Endodermal cell (in vitro differentiated cells): Measurements from ENCODE around the gene MELTF. TPM values are rescaled to one million over a fixed set of nuclear protein-coding genes. Genes with fewer than 3 reads are reported as not detected.
A peak's percentile ranks its signal among the peaks of the same experiment; 100 is the strongest.

Experiments used
- DNase-seq: peaks from one replicate; pipeline ENCODE4 v3.0.0-alpha.2; 2017
- H3K27ac ChIP-seq: 2 replicates; pipeline ENCODE4 v1.5.1; 2013; ENCODE audit warnings: mild to moderate bottlenecking, low read depth, low read length, moderate library complexity
- H3K27me3 ChIP-seq: 2 replicates; pipeline ENCODE4 v1.6.1; 2013; ENCODE audit warnings: mild to moderate bottlenecking, low read length, moderate library complexity; ENCODE audit not compliant: insufficient read depth, control insufficient read depth, poor library complexity, severe bottlenecking
- H3K36me3 ChIP-seq: 2 replicates; pipeline ENCODE4 v1.7.0; 2013; ENCODE audit warnings: mild to moderate bottlenecking, low read length, moderate library complexity; ENCODE audit not compliant: control insufficient read depth, insufficient read depth
- H3K4me1 ChIP-seq: one replicate; pipeline ENCODE4 v1.7.0; 2013; ENCODE audit warnings: low read length; ENCODE audit not compliant: control insufficient read depth, insufficient read depth
- H3K4me3 ChIP-seq: 2 replicates; pipeline ENCODE4 v1.5.1; 2013; ENCODE audit warnings: mild to moderate bottlenecking, low read length, moderate library complexity
- H3K9ac ChIP-seq: 2 replicates; pipeline ENCODE4 v1.6.1; 2013; ENCODE audit warnings: mild to moderate bottlenecking, low read length, moderate library complexity; ENCODE audit not compliant: poor library complexity, severe bottlenecking; ENCODE audit errors: extremely low read depth
- H3K9me3 ChIP-seq: 2 replicates; pipeline ENCODE4 v1.6.1; 2013; ENCODE audit warnings: mild to moderate bottlenecking, low read length, moderate library complexity; ENCODE audit not compliant: control insufficient read depth
- H3K27ac Mint-ChIP-seq: 2 replicates; pipeline ENCODE4 v1.8.0; 2020; ENCODE audit warnings: mixed read lengths
- H3K27me3 Mint-ChIP-seq: 2 replicates; pipeline ENCODE4 v1.8.0; 2021; ENCODE audit warnings: mild to moderate bottlenecking, mixed read lengths; ENCODE audit not compliant: insufficient read depth
- H3K36me3 Mint-ChIP-seq: 2 replicates; pipeline ENCODE4 v1.8.0; 2020; ENCODE audit warnings: low read depth, mixed read lengths
- H3K4me1 Mint-ChIP-seq: 2 replicates; pipeline ENCODE4 v1.8.0; 2020; ENCODE audit warnings: mixed read lengths
- H3K4me3 Mint-ChIP-seq: 2 replicates; pipeline ENCODE4 v1.8.0; 2020; ENCODE audit warnings: mild to moderate bottlenecking, moderate library complexity, mixed read lengths
- H3K9me3 Mint-ChIP-seq: 2 replicates; pipeline ENCODE4 v1.8.0; 2020; ENCODE audit warnings: mild to moderate bottlenecking, mixed read lengths
- CTCF ChIP-seq: fragments of 200-600 bp; sonication (generic); conservative IDR thresholded peaks from 2 replicates; pipeline ENCODE4 v1.5.0; 2021; ENCODE audit warnings: antibody characterized with exemption, mild to moderate bottlenecking
- WGBS, 2 experiments: methylation state at CpG; one replicate each; pipeline versions ENCODE4 v1.1.5 to v1.1.7; 2013; ENCODE audit warnings: missing lambda C conversion rate in 2 of 2, mixed read lengths in 1 of 2; ENCODE audit not compliant: insufficient coverage in 1 of 2, insufficient read length in 1 of 2; 5-methylcytosine and 5-hydroxymethylcytosine counted together
- total RNA-seq, 2 donors: library from RNA; stranded (reverse); fragmentation: NEBNext Ultra II Directional in 1 of 2; extraction: Animal tissue kit (Norgen Biotek cat#: 25700) in 1 of 2; gene quantifications; 2 replicates in 1 of 2; 3 replicates in 1 of 2; pipeline ENCODE4 v1.2.1, GENCODE V29; 2021

MELTF gene
- total RNA-seq, 2 donors from 2014 or later = 11.3 to 15.1 TPM

DNA sequence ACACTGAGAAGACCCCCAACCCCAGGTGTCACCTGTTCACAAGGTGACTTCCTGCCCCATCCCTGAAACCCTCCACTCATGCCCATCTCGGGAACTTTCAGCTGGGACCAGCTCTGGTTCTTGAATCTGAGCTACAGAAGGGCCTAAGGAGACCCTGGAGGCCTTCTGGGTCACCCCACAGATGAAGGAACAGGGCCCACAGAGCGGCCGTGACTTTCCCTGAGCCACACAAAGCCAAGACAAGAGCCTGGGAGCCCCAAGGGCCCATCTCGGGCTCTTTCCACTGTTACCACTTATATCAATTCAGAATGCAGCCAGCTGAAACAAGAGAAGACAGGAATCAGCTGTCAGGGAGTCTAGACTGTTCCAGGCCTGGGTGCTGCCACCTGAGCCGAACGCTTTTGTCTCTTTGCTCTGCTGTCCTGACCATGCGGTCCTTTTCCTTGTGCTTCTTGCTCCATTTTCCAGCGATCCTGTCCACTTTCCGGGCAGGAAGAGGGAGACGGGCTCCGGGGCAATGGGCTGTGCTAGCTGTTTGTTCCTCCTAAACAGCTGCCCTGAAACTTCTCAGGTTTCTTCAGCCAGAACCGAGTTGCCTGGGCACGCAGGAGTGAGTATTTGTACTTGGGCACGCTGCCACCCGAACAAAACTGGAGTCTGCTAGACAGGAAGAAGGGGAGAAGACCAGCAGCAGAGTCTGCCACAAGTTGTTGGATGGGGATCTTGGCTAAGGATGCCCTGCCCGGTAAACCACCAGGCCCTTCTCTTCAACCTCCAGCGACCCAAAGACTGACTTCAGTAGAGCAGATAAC, 33.0 kb downstream of the MELTF start:
- H3K36me3 Mint-ChIP-seq = no peaks in the 10 kb centered on the region
- 76 to 88% methylated on average over 8 to 17 of the region's 17 CpGs for WGBS, 2 experiments
- H3K36me3 ChIP-seq = no peaks in the 10 kb centered on the region
- TF ChIP-seq CTCF = no peak
- no peak overlapping the region for H3K27ac ChIP-seq
- peak; percentile 26 for DNase-seq
- H3K27ac Mint-ChIP-seq = no peak overlapping the region
- peaks cover 9% of the 10 kb centered on the region for H3K4me1 Mint-ChIP-seq
- H3K27me3 ChIP-seq = no peaks in the 10 kb centered on the region
- no peaks in the 10 kb centered on the region for H3K4me1 ChIP-seq
- H3K27me3 Mint-ChIP-seq = peaks cover 8% of the 10 kb centered on the region
- no peak overlapping the region for H3K4me3 ChIP-seq
- H3K9ac ChIP-seq = no peak overlapping the region
- H3K4me3 Mint-ChIP-seq = no peak overlapping the region
- no peaks in the 10 kb centered on the region for H3K9me3 Mint-ChIP-seq
- H3K9me3 ChIP-seq = no peaks in the 10 kb centered on the region

DNA sequence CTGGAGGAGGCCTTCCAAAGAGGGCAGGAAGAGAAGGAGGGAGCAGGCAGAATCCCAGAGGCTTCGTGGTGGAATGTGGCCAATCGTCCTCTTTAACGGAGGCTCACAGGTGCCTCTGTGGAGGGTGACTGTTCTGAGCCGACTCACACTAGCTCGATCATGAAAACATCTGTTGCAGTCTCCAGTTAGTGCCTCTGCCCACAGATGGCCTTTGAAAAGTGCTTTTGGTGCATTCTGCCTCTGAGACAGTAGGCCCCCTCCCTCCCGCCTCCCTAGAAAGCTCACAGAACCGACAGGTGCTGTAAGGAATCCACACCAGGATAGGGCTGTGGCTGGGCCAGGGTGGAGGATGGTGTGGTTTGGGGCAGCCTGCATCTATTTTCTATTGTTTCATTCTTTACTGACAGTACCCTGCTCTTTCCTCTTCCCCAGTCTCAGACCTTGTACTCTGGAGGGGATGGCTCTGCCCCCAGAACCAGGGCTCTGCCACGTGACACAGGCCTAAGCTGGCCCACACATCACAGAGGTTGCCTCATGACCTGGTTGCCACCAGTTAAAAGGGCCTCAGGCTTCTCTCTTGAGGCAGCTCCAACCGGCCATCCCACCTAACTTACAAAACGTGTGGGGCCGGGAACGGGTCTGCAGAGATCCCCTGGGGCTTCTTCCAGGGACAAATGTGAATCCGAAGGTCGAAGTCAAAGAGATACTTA, 33.8 kb downstream of the MELTF start:
- Histone ChIP-seq H3K4me3 (no peak overlapping the region), H3K27ac (no peak overlapping the region), H3K27me3 (no peaks in the 10 kb centered on the region), H3K36me3 (no peaks in the 10 kb centered on the region), H3K4me1 (no peaks in the 10 kb centered on the region), H3K9ac (no peak overlapping the region), H3K9me3 (no peaks in the 10 kb centered on the region)
- H3K36me3 Mint-ChIP-seq = no peaks in the 10 kb centered on the region
- no peak overlapping the region for H3K4me3 Mint-ChIP-seq
- H3K27ac Mint-ChIP-seq = no peak overlapping the region
- no peak for TF ChIP-seq CTCF
- WGBS, 2 experiments = 89 to 96% methylated on average over 10 to 14 of the region's 14 CpGs
- H3K27me3 Mint-ChIP-seq = peaks cover under 1% of the 10 kb centered on the region
- H3K4me1 Mint-ChIP-seq = peaks cover 7% of the 10 kb centered on the region
- peak; percentile 49 for DNase-seq
- H3K9me3 Mint-ChIP-seq = no peaks in the 10 kb centered on the region

- Mint-ChIP-seq H3K4me1 (peaks cover 7% of the 10 kb centered on the region), H3K9me3 (no peaks in the 10 kb centered on the region), H3K27me3 (no peaks in the 10 kb centered on the region), H3K4me3 (no peak overlapping the region), H3K27ac (no peak overlapping the region), H3K36me3 (no peaks in the 10 kb centered on the region)
- Histone ChIP-seq H3K36me3 (no peaks in the 10 kb centered on the region), H3K4me3 (no peak overlapping the region), H3K9ac (no peak overlapping the region), H3K9me3 (no peaks in the 10 kb centered on the region), H3K27ac (no peak overlapping the region), H3K27me3 (no peaks in the 10 kb centered on the region), H3K4me1 (no peaks in the 10 kb centered on the region)
- no peak for DNase-seq
- 90 to 96% methylated on average over 10 to 19 of the region's 19 CpGs for WGBS, 2 experiments
- TF ChIP-seq CTCF = no peak
Observed at GRCh38 chr3:196995027-196995426, 34.6 kb downstream of the MELTF start.
